GM23248 (cell line): ENCODE data around the gene MUC2.

ENCODE experiments used
- EZH2 ChIP-seq: fragments of 200-600 bp; sonication (generic); IDR thresholded peaks from 2 replicates; pipeline ENCODE4 v1.6.1; 2018; ENCODE audit warnings: antibody characterized with exemption, mild to moderate bottlenecking; ENCODE audit not compliant: insufficient read depth, poor library complexity, severe bottlenecking
- EZH2phosphoT487 ChIP-seq: fragments of 200-600 bp; sonication (generic); IDR thresholded peaks from 2 replicates; pipeline ENCODE4 v1.6.1; 2018; ENCODE audit warnings: antibody characterized with exemption, moderate library complexity, mild to moderate bottlenecking, low read depth; ENCODE audit not compliant: insufficient read depth

- no peak for TF ChIP-seq EZH2phosphoT487
- TF ChIP-seq EZH2, result no peak
Observed at GRCh38 chr11:1073261-1073724, 1.4 kb upstream of the MUC2 start.
